Activated CD4-positive, alpha-beta memory T cell treated with anti-CD3 and anti-CD28 coated beads, Interleukin-2, amount 10 ng/mL, durations not matched to agents 7 days and 5 days (primary cell): ENCODE data around the gene TRDN. TPM values are rescaled to one million over a fixed set of nuclear protein-coding genes. Genes with fewer than 3 reads are reported as not detected.

ENCODE experiments used
- CTCF ChIA-PET: fragments of 350-600 bp; sonication (Branson Sonifier 250); formaldehyde crosslinking; loops from one replicate; lab custom pipeline; 2021; ENCODE audit warnings: antibody characterized with exemption, inconsistent platforms; lab: Charles Lee
- POLR2A ChIA-PET: fragments of 350-600 bp; sonication (Branson Sonifier 250); formaldehyde crosslinking; loops from one replicate; lab custom pipeline; 2021; ENCODE audit warnings: antibody characterized with exemption; lab: Charles Lee
- DNase-seq: peaks from one replicate; pipeline ENCODE4 v3.0.0-alpha.2; 2020
- H3K27ac Mint-ChIP-seq: one replicate; pipeline ENCODE4 v1.8.0; 2021; ENCODE audit warnings: mild to moderate bottlenecking, mixed read lengths
- H3K27me3 Mint-ChIP-seq: one replicate; pipeline ENCODE4 v1.8.0; 2021; ENCODE audit warnings: mixed read lengths
- H3K36me3 Mint-ChIP-seq: one replicate; pipeline ENCODE4 v1.8.0; 2021; ENCODE audit warnings: low read depth, mixed read lengths
- H3K4me1 Mint-ChIP-seq: one replicate; pipeline ENCODE4 v1.8.0; 2021; ENCODE audit warnings: mixed read lengths
- H3K4me3 Mint-ChIP-seq: one replicate; pipeline ENCODE4 v1.8.0; 2021; ENCODE audit warnings: mild to moderate bottlenecking, mixed read lengths
- H3K9me3 Mint-ChIP-seq: one replicate; pipeline ENCODE4 v1.8.0; 2021; ENCODE audit warnings: mixed read lengths
- total RNA-seq, 2 experiments: library from RNA; stranded (reverse); gene quantifications; one replicate each; pipeline ENCODE4 v1.2.3, GENCODE V29; 2021

The TRDN gene
- total RNA-seq, 2 experiments from 2014 or later: not detected

- CTCF ChIA-PET: no interaction called here
- no peak for DNase-seq
- Mint-ChIP-seq H3K9me3 (peaks cover 2% of the 10 kb centered on the region), H3K36me3 (no peaks in the 10 kb centered on the region), H3K27me3 (no peaks in the 10 kb centered on the region), H3K4me3 (no peak overlapping the region), H3K4me1 (no peaks in the 10 kb centered on the region), H3K27ac (no peak overlapping the region)
- POLR2A ChIA-PET: no interaction called here
Measured at GRCh38 chr6:123213921-123214320, 422.8 kb downstream of the TRDN start.

GRCh38 chr6:123211777-123212545 lies 424.8 kb downstream of the TRDN start:
- ChIA-PET POLR2A (no interaction called here), CTCF (no interaction called here)
- Mint-ChIP-seq H3K4me1 (no peaks in the 10 kb centered on the region), H3K27me3 (no peaks in the 10 kb centered on the region), H3K9me3 (no peaks in the 10 kb centered on the region), H3K36me3 (no peaks in the 10 kb centered on the region), H3K4me3 (no peak overlapping the region), H3K27ac (no peak overlapping the region)
- no peak for DNase-seq

GRCh38 chr6:123210645-123211044 lies 426.1 kb downstream of the TRDN start:
- no peak for DNase-seq
- Mint-ChIP-seq H3K27me3 (no peaks in the 10 kb centered on the region), H3K4me3 (no peak overlapping the region), H3K4me1 (no peaks in the 10 kb centered on the region), H3K36me3 (no peaks in the 10 kb centered on the region), H3K9me3 (no peaks in the 10 kb centered on the region), H3K27ac (no peak overlapping the region)
- ChIA-PET CTCF (no interaction called here), POLR2A (no interaction called here)

- Mint-ChIP-seq H3K4me1 (no peaks in the 10 kb centered on the region), H3K27me3 (no peaks in the 10 kb centered on the region), H3K4me3 (no peak overlapping the region), H3K9me3 (no peaks in the 10 kb centered on the region), H3K27ac (no peak overlapping the region), H3K36me3 (no peaks in the 10 kb centered on the region)
- ChIA-PET POLR2A (no interaction called here), CTCF (no interaction called here)
- no peak for DNase-seq
Measured at GRCh38 chr6:123207967-123208510, 428.7 kb downstream of the TRDN start.

GRCh38 chr6:123203928-123204327 lies 432.8 kb downstream of the TRDN start:
- DNase-seq: no peak
- Mint-ChIP-seq H3K4me3 (no peak overlapping the region), H3K4me1 (no peaks in the 10 kb centered on the region), H3K36me3 (no peaks in the 10 kb centered on the region), H3K9me3 (peaks cover 9% of the 10 kb centered on the region), H3K27me3 (no peaks in the 10 kb centered on the region), H3K27ac (no peak overlapping the region)
- POLR2A ChIA-PET: no interaction called here
- CTCF ChIA-PET: no interaction called here

- no peak overlapping the region for H3K4me3 Mint-ChIP-seq
- POLR2A ChIA-PET: no interaction called here
- CTCF ChIA-PET: no interaction called here
- H3K27me3 Mint-ChIP-seq: no peaks in the 10 kb centered on the region
- H3K9me3 Mint-ChIP-seq: peaks cover 9% of the 10 kb centered on the region
- no peaks in the 10 kb centered on the region for H3K36me3 Mint-ChIP-seq
- no peak for DNase-seq
- H3K27ac Mint-ChIP-seq: no peak overlapping the region
- H3K4me1 Mint-ChIP-seq: no peaks in the 10 kb centered on the region
Measured at GRCh38 chr6:123201869-123202372, 434.8 kb downstream of the TRDN start.

GRCh38 chr6:123193298-123193697 lies 443.5 kb downstream of the TRDN start:
- no peaks in the 10 kb centered on the region for H3K4me1 Mint-ChIP-seq
- ChIA-PET CTCF (no interaction called here), POLR2A (no interaction called here)
- peaks cover 2% of the 10 kb centered on the region for H3K9me3 Mint-ChIP-seq
- H3K36me3 Mint-ChIP-seq: no peaks in the 10 kb centered on the region
- H3K4me3 Mint-ChIP-seq: no peak overlapping the region
- DNase-seq: no peak
- no peak overlapping the region for H3K27ac Mint-ChIP-seq
- H3K27me3 Mint-ChIP-seq: no peaks in the 10 kb centered on the region

GRCh38 chr6:123189816-123190215 lies 446.9 kb downstream of the TRDN start:
- Mint-ChIP-seq H3K27ac (no peak overlapping the region), H3K9me3 (peaks cover 8% of the 10 kb centered on the region), H3K4me3 (no peak overlapping the region), H3K27me3 (no peaks in the 10 kb centered on the region), H3K36me3 (no peaks in the 10 kb centered on the region), H3K4me1 (no peaks in the 10 kb centered on the region)
- DNase-seq: no peak
- ChIA-PET POLR2A (no interaction called here), CTCF (no interaction called here)

GRCh38 chr6:123182998-123183397 lies 453.8 kb downstream of the TRDN start:
- no peak for DNase-seq
- Mint-ChIP-seq H3K9me3 (peaks cover 10% of the 10 kb centered on the region), H3K4me1 (no peaks in the 10 kb centered on the region), H3K27me3 (no peaks in the 10 kb centered on the region), H3K27ac (no peak overlapping the region), H3K36me3 (no peaks in the 10 kb centered on the region), H3K4me3 (no peak overlapping the region)
- ChIA-PET CTCF (interaction anchor here (0.7 kb wide), 1 partner anchor 62 kb away, joined by 4 read pairs; no protein-coding TSS in a partner anchor), POLR2A (no interaction called here)

GRCh38 chr6:123176706-123177105 lies 460.0 kb downstream of the TRDN start:
- Mint-ChIP-seq H3K4me1 (no peaks in the 10 kb centered on the region), H3K27ac (no peak overlapping the region), H3K9me3 (peaks cover 3% of the 10 kb centered on the region), H3K27me3 (no peaks in the 10 kb centered on the region), H3K36me3 (no peaks in the 10 kb centered on the region), H3K4me3 (no peak overlapping the region)
- ChIA-PET POLR2A (no interaction called here), CTCF (no interaction called here)
- no peak for DNase-seq

GRCh38 chr6:123171341-123172115 lies 465.2 kb downstream of the TRDN start:
- CTCF ChIA-PET: no interaction called here
- Mint-ChIP-seq H3K9me3 (peaks cover 4% of the 10 kb centered on the region), H3K27me3 (no peaks in the 10 kb centered on the region), H3K4me1 (no peaks in the 10 kb centered on the region), H3K27ac (no peak overlapping the region), H3K36me3 (no peaks in the 10 kb centered on the region), H3K4me3 (no peak overlapping the region)
- POLR2A ChIA-PET: no interaction called here
- DNase-seq: no peak

- peaks cover 4% of the 10 kb centered on the region for H3K9me3 Mint-ChIP-seq
- no peak overlapping the region for H3K27ac Mint-ChIP-seq
- H3K27me3 Mint-ChIP-seq: no peaks in the 10 kb centered on the region
- H3K4me1 Mint-ChIP-seq: no peaks in the 10 kb centered on the region
- H3K36me3 Mint-ChIP-seq: no peaks in the 10 kb centered on the region
- no peak for DNase-seq
- CTCF ChIA-PET: no interaction called here
- H3K4me3 Mint-ChIP-seq: no peak overlapping the region
- POLR2A ChIA-PET: no interaction called here
Measured at GRCh38 chr6:123169774-123170095, 467.0 kb downstream of the TRDN start.

- POLR2A ChIA-PET: no interaction called here
Measured at GRCh38 chr6:123168892-123169773, 467.6 kb downstream of the TRDN start.

More at GRCh38 chr6:123168892-123169773, 467.6 kb downstream of the TRDN start:
- Mint-ChIP-seq H3K4me1 (no peaks in the 10 kb centered on the region), H3K9me3 (peaks cover 4% of the 10 kb centered on the region), H3K36me3 (no peaks in the 10 kb centered on the region), H3K27ac (no peak overlapping the region), H3K4me3 (no peak overlapping the region), H3K27me3 (no peaks in the 10 kb centered on the region)
- no peak for DNase-seq
- CTCF ChIA-PET: no interaction called here
